ENCODE data around the gene OSBPL9.

OSBPL9 gene

DNA sequence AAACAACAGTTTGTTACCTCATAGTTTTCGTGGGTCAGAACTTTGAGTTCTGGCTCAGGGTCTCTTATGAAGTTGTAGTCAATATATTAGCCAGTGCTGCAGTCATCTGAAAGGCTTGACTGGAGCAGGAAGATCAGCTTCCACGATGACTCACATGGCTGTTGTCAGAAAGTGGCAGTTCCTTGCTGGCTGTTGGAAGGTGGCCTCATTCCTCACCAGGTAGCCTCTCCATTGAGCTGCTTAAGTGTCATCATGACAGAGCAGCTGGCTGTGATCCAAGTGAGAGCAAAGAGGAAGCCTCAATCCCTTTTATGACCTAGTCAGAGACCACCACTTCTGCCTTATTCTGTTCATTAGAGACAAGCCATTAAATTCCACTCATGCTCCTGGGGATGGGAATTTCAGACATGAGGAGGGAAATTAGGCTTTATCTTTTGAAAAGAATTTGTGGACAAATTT is 5.6 kb downstream of the OSBPL9 start (continued):
- TF ChIP-seq PRDM4 (tag by site-specific recombination; IDR thresholded peaks at IDR 0.05) (no peak), ZIC2 (tag by site-specific recombination; IDR thresholded peaks at IDR 0.05) (peak; percentile 74), ZNF514 (tag by site-specific recombination; IDR thresholded peaks at IDR 0.05) (no peak), ZNF221 (tag by site-specific recombination; IDR thresholded peaks at IDR 0.05; ENCODE audit: borderline replicate concordance) (no peak), ZNF398 (tag by site-specific recombination; IDR thresholded peaks at IDR 0.05) (peak; percentile 52; the same call in 1 of the 2 replicates), TSHZ1 (tag by site-specific recombination; IDR thresholded peaks at IDR 0.05; ENCODE audit: borderline replicate concordance) (0 out of 2 replicates have a peak, but pooled peaks have one; percentile 34), ZNF132 (tag by site-specific recombination; IDR thresholded peaks at IDR 0.05; ENCODE audit: borderline replicate concordance) (no peak), ZNF354C (tag by site-specific recombination; IDR thresholded peaks at IDR 0.05; ENCODE audit: borderline replicate concordance, low read depth) (no peak), ZNF169 (tag by site-specific recombination; IDR thresholded peaks at IDR 0.05) (no peak), ZBTB8A (tag by site-specific recombination; IDR thresholded peaks at IDR 0.05) (no peak), ZNF155 (tag by site-specific recombination; IDR thresholded peaks at IDR 0.05) (no peak), FEZF1 (tag by site-specific recombination; IDR thresholded peaks at IDR 0.05) (peak; percentile 27; the same call in 1 of the 2 replicates), BCL11B (tag by site-specific recombination; IDR thresholded peaks at IDR 0.05; ENCODE audit: low read depth) (no peak), ZNF76 (tag by site-specific recombination; IDR thresholded peaks at IDR 0.05; ENCODE audit: borderline replicate concordance, low read depth) (no peak), ZFP37 (tag by site-specific recombination; IDR thresholded peaks at IDR 0.05) (peak; percentile 50; the same call in 1 of the 2 replicates), OSR2 (tag by site-specific recombination; IDR thresholded peaks at IDR 0.05) (peak; percentile 85), ZNF639 (tag by site-specific recombination; IDR thresholded peaks at IDR 0.05) (0 out of 2 replicates have a peak, but pooled peaks have one; percentile 22), ZNF529 (tag by site-specific recombination; IDR thresholded peaks at IDR 0.05; ENCODE audit: insufficient replicate concordance) (no peak)
- TF ChIP-seq, protein P1, sequence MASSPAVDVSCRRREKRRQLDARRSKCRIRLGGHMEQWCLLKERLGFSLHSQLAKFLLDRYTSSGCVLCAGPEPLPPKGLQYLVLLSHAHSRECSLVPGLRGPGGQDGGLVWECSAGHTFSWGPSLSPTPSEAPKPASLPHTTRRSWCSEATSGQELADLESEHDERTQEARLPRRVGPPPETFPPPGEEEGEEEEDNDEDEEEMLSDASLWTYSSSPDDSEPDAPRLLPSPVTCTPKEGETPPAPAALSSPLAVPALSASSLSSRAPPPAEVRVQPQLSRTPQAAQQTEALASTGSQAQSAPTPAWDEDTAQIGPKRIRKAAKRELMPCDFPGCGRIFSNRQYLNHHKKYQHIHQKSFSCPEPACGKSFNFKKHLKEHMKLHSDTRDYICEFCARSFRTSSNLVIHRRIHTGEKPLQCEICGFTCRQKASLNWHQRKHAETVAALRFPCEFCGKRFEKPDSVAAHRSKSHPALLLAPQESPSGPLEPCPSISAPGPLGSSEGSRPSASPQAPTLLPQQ (tag by site-specific recombination; IDR thresholded peaks at IDR 0.05), result no peak
- TF ChIP-seq, protein P2, sequence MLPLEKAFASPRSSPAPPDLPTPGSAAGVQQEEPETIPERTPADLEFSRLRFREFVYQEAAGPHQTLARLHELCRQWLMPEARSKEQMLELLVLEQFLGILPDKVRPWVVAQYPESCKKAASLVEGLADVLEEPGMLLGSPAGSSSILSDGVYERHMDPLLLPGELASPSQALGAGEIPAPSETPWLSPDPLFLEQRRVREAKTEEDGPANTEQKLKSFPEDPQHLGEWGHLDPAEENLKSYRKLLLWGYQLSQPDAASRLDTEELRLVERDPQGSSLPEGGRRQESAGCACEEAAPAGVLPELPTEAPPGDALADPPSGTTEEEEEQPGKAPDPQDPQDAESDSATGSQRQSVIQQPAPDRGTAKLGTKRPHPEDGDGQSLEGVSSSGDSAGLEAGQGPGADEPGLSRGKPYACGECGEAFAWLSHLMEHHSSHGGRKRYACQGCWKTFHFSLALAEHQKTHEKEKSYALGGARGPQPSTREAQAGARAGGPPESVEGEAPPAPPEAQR (tag by site-specific recombination; IDR thresholded peaks at IDR 0.05), result no peak
- TF ChIP-seq, protein P3, sequence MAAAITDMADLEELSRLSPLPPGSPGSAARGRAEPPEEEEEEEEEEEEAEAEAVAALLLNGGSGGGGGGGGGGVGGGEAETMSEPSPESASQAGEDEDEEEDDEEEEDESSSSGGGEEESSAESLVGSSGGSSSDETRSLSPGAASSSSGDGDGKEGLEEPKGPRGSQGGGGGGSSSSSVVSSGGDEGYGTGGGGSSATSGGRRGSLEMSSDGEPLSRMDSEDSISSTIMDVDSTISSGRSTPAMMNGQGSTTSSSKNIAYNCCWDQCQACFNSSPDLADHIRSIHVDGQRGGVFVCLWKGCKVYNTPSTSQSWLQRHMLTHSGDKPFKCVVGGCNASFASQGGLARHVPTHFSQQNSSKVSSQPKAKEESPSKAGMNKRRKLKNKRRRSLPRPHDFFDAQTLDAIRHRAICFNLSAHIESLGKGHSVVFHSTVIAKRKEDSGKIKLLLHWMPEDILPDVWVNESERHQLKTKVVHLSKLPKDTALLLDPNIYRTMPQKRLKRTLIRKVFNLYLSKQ (tag by site-specific recombination; IDR thresholded peaks at IDR 0.05; ENCODE audit: borderline replicate concordance), result no peak
- TF ChIP-seq, protein P4, sequence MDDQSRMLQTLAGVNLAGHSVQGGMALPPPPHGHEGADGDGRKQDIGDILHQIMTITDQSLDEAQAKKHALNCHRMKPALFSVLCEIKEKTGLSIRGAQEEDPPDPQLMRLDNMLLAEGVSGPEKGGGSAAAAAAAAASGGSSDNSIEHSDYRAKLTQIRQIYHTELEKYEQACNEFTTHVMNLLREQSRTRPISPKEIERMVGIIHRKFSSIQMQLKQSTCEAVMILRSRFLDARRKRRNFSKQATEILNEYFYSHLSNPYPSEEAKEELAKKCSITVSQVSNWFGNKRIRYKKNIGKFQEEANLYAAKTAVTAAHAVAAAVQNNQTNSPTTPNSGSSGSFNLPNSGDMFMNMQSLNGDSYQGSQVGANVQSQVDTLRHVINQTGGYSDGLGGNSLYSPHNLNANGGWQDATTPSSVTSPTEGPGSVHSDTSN (CRISPR knock-in tag; IDR thresholded peaks at IDR 0.05), result no peak

Data from HEK293 (cell line).